Neural cell (in vitro differentiated cells): ENCODE data around the gene LDLRAD3. TPM values are rescaled to one million over a fixed set of nuclear protein-coding genes. Genes with fewer than 3 reads are reported as not detected.

Source experiments
- H2AFZ ChIP-seq: fragments of 200-600, 300-800 bp; sonication (generic), shearing (Covaris generic); 2 replicates; pipeline ENCODE4 v1.6.0; 2014; ENCODE audit warnings: low read depth, mild to moderate bottlenecking, antibody characterized with exemption, low read length, moderate library complexity
- H3F3A ChIP-seq: fragments of 200-600 bp; shearing (Covaris generic); 2 replicates; pipeline ENCODE4 v1.6.1; 2016; ENCODE audit warnings: mild to moderate bottlenecking, moderate library complexity, mixed read lengths, antibody characterized with exemption, low read length; ENCODE audit not compliant: insufficient read depth, poor library complexity, severe bottlenecking
- H3K27ac ChIP-seq: fragments of 200-600, 300-800 bp; sonication (generic), shearing (Covaris generic); 2 replicates; pipeline ENCODE4 v1.5.1; 2014; ENCODE audit warnings: mild to moderate bottlenecking, low read length, moderate library complexity
- H3K27me3 ChIP-seq: fragments of 300-800, 200-600 bp; sonication (generic), shearing (Covaris generic); 2 replicates; pipeline ENCODE4 v1.6.0; 2014; ENCODE audit warnings: mild to moderate bottlenecking, low read depth, low read length, moderate library complexity; ENCODE audit not compliant: insufficient read depth
- H3K36me3 ChIP-seq: fragments of 300-800, 200-600 bp; sonication (generic), shearing (Covaris generic); 2 replicates; pipeline ENCODE4 v1.5.1; 2014; ENCODE audit warnings: mild to moderate bottlenecking, antibody characterized with exemption, low read length, moderate library complexity; ENCODE audit not compliant: insufficient read depth
- H3K4me2 ChIP-seq: fragments of 300-800, 200-600 bp; sonication (generic), shearing (Covaris generic); 2 replicates; pipeline ENCODE4 v1.6.0; 2014; ENCODE audit warnings: mild to moderate bottlenecking, low read length
- H3K4me3 ChIP-seq: fragments of 300-800, 200-600 bp; sonication (generic), shearing (Covaris generic); 2 replicates; pipeline ENCODE4 v1.5.1; 2014; ENCODE audit warnings: mild to moderate bottlenecking, low read length, moderate library complexity
- H3K79me2 ChIP-seq: fragments of 200-600 bp; shearing (Covaris generic); replicated peaks from 2 replicates; pipeline ENCODE4 v1.6.0; 2014; ENCODE audit warnings: mild to moderate bottlenecking, low read length, moderate library complexity; ENCODE audit not compliant: insufficient read depth
- H3K9ac ChIP-seq: fragments of 300-800, 200-600 bp; sonication (generic), shearing (Covaris generic); 2 replicates; pipeline ENCODE4 v1.6.1; 2016; ENCODE audit warnings: mild to moderate bottlenecking, low read length, mixed read lengths
- H3K9me2 ChIP-seq: fragments of 200-600 bp; shearing (Covaris generic); 2 replicates; pipeline ENCODE4 v1.6.1; 2016; ENCODE audit warnings: mild to moderate bottlenecking, low read length, mixed read lengths; ENCODE audit not compliant: insufficient read depth
- H3K9me3 ChIP-seq: fragments of 200-600, 300-800 bp; sonication (generic), shearing (Covaris generic); 2 replicates; pipeline ENCODE4 v1.6.1; 2016; ENCODE audit warnings: mild to moderate bottlenecking, mixed run types, low read length, moderate library complexity, mixed read lengths
- H4K20me1 ChIP-seq: fragments of 200-600 bp; shearing (Covaris generic); 2 replicates; pipeline ENCODE4 v1.6.1; 2016; ENCODE audit warnings: mild to moderate bottlenecking, mixed run types; ENCODE audit not compliant: insufficient read depth
- EP300 ChIP-seq: fragments of 450-650 bp; conservative IDR thresholded peaks from 2 replicates; pipeline ENCODE4 v1.6.1; 2014; ENCODE audit warnings: antibody characterized with exemption, mild to moderate bottlenecking, moderate library complexity; ENCODE audit not compliant: poor library complexity, severe bottlenecking
- EZH2 ChIP-seq: fragments of 200-600, 300-800 bp; shearing (Covaris generic), sonication (generic); IDR thresholded peaks from 2 replicates; pipeline ENCODE4 v1.6.1; 2014; ENCODE audit warnings: antibody characterized with exemption, low read length, borderline replicate concordance, mild to moderate bottlenecking; ENCODE audit not compliant: insufficient read depth, poor library complexity, severe bottlenecking
- MXI1 ChIP-seq: fragments of 450-650 bp; conservative IDR thresholded peaks from 2 replicates; pipeline ENCODE4 v1.6.1; 2014; ENCODE audit warnings: antibody characterized with exemption, mild to moderate bottlenecking; ENCODE audit not compliant: poor library complexity, severe bottlenecking
- POLR2AphosphoS5 ChIP-seq: IDR thresholded peaks from 2 replicates; pipeline ENCODE4 v1.6.1; 2012
- RAD21 ChIP-seq: fragments of 450-650 bp; conservative IDR thresholded peaks from 2 replicates; pipeline ENCODE4 v1.6.1; 2014; ENCODE audit warnings: antibody characterized with exemption, mild to moderate bottlenecking, moderate library complexity
- SMC3 ChIP-seq: fragments of 450-650 bp; conservative IDR thresholded peaks from 2 replicates; pipeline ENCODE4 v1.6.1; 2014; ENCODE audit warnings: antibody characterized with exemption, mild to moderate bottlenecking, moderate library complexity; ENCODE audit not compliant: poor library complexity
- TAF1 ChIP-seq: IDR thresholded peaks from 2 replicates; pipeline ENCODE4 v1.6.1; 2012; ENCODE audit warnings: low read depth
- polyA plus RNA-seq: library from polyadenylated mRNA; depleted of rRNA; stranded (reverse); fragments of >200 nt; gene quantifications from 2 replicates; pipeline ENCODE4 v1.2.3, GENCODE V29; 2014
- TF ChIP-seq, protein P1 (sequence below): IDR thresholded peaks from 2 replicates; pipeline ENCODE4 v1.6.1; 2012; ENCODE audit warnings: borderline replicate concordance
- TF ChIP-seq, protein P2 (sequence below): fragments of 450-650 bp; IDR thresholded peaks from 2 replicates; pipeline ENCODE4 v1.5.1; 2014; ENCODE audit warnings: antibody characterized with exemption, mild to moderate bottlenecking, moderate library complexity; ENCODE audit not compliant: poor library complexity, severe bottlenecking

The LDLRAD3 gene
- polyA plus RNA-seq, 1 donor from 2014 or later = 3.5 TPM

DNA sequence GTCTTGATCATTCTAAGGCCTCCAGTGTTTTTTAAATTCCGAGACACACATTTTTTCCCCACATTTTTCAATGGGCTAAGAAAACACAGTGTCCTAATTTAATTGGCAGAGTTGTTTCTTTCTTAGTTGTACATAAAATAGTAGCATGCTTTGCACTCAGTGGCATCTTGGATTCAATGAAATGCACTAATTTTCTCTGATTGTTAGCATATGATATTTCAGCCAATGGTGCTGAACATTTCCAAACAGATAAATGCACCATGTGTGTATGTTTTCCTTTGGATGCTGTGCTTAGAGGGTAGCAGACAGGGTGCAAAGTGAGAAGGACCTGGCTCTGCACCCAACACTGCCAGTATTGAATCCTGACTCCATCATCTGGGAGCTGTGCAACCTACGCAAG is 103.5 kb downstream of the LDLRAD3 start:
- no peak overlapping the region for H2AFZ ChIP-seq
- H3K9ac ChIP-seq = no peak overlapping the region
- no peak overlapping the region for H3K27ac ChIP-seq
- no peaks in the 10 kb centered on the region for H3K9me3 ChIP-seq
- H3K27me3 ChIP-seq = no peaks in the 10 kb centered on the region
- H3K9me2 ChIP-seq = no peaks in the 10 kb centered on the region
- H3K4me2 ChIP-seq = no peak overlapping the region
- no peaks in the 10 kb centered on the region for H3K79me2 ChIP-seq
- no peaks in the 10 kb centered on the region for H3K36me3 ChIP-seq
- no peaks in the 10 kb centered on the region for H3F3A ChIP-seq
- TF ChIP-seq RAD21 = no peak
- TF ChIP-seq TAF1 = no peak
- TF ChIP-seq POLR2AphosphoS5 = no peak
- TF ChIP-seq, protein P1, sequence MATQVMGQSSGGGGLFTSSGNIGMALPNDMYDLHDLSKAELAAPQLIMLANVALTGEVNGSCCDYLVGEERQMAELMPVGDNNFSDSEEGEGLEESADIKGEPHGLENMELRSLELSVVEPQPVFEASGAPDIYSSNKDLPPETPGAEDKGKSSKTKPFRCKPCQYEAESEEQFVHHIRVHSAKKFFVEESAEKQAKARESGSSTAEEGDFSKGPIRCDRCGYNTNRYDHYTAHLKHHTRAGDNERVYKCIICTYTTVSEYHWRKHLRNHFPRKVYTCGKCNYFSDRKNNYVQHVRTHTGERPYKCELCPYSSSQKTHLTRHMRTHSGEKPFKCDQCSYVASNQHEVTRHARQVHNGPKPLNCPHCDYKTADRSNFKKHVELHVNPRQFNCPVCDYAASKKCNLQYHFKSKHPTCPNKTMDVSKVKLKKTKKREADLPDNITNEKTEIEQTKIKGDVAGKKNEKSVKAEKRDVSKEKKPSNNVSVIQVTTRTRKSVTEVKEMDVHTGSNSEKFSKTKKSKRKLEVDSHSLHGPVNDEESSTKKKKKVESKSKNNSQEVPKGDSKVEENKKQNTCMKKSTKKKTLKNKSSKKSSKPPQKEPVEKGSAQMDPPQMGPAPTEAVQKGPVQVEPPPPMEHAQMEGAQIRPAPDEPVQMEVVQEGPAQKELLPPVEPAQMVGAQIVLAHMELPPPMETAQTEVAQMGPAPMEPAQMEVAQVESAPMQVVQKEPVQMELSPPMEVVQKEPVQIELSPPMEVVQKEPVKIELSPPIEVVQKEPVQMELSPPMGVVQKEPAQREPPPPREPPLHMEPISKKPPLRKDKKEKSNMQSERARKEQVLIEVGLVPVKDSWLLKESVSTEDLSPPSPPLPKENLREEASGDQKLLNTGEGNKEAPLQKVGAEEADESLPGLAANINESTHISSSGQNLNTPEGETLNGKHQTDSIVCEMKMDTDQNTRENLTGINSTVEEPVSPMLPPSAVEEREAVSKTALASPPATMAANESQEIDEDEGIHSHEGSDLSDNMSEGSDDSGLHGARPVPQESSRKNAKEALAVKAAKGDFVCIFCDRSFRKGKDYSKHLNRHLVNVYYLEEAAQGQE = no peak
- no peak for TF ChIP-seq EP300
- TF ChIP-seq EZH2 = no peak
- H3K4me3 ChIP-seq = no peak overlapping the region
- no peaks in the 10 kb centered on the region for H4K20me1 ChIP-seq

DNA sequence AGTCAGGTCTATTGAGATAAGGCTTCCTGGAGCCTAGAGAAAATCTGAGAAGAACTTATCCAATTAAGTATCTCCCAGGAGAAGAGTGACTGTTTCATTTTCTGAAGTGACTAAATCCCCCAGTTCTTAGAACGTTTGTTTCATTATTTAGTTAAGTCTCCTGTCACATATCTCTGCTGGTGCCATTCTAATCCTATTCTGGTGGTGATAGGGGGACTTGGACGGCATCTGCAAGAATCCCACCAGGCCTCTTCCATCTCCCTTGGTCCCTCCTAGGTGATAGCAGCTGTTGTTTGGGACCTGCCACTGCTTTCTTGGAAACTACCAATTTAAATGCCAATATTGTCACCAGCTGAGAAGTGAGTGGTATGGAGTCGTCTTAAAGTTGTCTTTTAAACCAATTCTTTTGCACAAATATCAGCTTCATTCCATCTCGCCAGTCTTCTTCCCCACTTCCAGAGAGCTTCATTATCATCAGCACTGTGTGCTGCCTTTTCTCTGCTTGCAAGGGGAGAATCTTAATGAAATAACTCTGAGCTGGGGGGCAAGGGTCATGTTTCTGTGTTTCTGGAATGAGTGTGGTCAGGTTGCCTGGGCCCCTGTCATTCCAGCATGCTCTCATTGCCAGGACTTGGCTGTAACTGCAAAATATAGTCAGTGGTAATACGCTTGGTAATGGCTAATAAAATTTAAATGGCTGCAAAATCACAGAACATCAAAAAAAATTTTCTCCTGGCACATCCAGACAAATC is 104.8 kb downstream of the LDLRAD3 start:
- H2AFZ ChIP-seq = no peak overlapping the region
- no peak overlapping the region for H3K4me2 ChIP-seq
- no peaks in the 10 kb centered on the region for H3K27me3 ChIP-seq
- H3K9me3 ChIP-seq = no peaks in the 10 kb centered on the region
- H3K36me3 ChIP-seq = no peaks in the 10 kb centered on the region
- TF ChIP-seq MXI1 = no peak
- no peak for TF ChIP-seq RAD21
- TF ChIP-seq EP300 = no peak
- TF ChIP-seq EZH2 = no peak
- no peak for TF ChIP-seq POLR2AphosphoS5
- TF ChIP-seq, protein P2, sequence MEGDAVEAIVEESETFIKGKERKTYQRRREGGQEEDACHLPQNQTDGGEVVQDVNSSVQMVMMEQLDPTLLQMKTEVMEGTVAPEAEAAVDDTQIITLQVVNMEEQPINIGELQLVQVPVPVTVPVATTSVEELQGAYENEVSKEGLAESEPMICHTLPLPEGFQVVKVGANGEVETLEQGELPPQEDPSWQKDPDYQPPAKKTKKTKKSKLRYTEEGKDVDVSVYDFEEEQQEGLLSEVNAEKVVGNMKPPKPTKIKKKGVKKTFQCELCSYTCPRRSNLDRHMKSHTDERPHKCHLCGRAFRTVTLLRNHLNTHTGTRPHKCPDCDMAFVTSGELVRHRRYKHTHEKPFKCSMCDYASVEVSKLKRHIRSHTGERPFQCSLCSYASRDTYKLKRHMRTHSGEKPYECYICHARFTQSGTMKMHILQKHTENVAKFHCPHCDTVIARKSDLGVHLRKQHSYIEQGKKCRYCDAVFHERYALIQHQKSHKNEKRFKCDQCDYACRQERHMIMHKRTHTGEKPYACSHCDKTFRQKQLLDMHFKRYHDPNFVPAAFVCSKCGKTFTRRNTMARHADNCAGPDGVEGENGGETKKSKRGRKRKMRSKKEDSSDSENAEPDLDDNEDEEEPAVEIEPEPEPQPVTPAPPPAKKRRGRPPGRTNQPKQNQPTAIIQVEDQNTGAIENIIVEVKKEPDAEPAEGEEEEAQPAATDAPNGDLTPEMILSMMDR = no peak
- TF ChIP-seq, protein P1 = no peak
- TF ChIP-seq SMC3 = no peak
- TF ChIP-seq TAF1 = no peak
- H3K79me2 ChIP-seq = no peaks in the 10 kb centered on the region
- H3K27ac ChIP-seq = no peak overlapping the region
- no peak overlapping the region for H3K4me3 ChIP-seq
- no peaks in the 10 kb centered on the region for H4K20me1 ChIP-seq
- H3K9me2 ChIP-seq = no peaks in the 10 kb centered on the region
- no peak overlapping the region for H3K9ac ChIP-seq
- no peaks in the 10 kb centered on the region for H3F3A ChIP-seq
